Measurements from ENCODE around the gene BMP7.

BMP7 gene

GRCh38 chr20:57217802-57218201 is 48.6 kb downstream of the BMP7 start:
- no peak for TF ChIP-seq CTCF (IDR thresholded peaks at IDR 0.05; ENCODE audit: low read depth, low read length, missing control alignments)
- DNase-seq (ENCODE audit: extremely low read depth, low read depth), result no peak
- no peak overlapping the region for H3K4me3 ChIP-seq (replicated peaks; ENCODE audit: low read depth, low read length)

- no peak overlapping the region for H3K4me3 ChIP-seq (replicated peaks; ENCODE audit: low read depth, low read length)
- TF ChIP-seq CTCF (IDR thresholded peaks at IDR 0.05; ENCODE audit: low read depth, low read length, missing control alignments), result no peak
- no peak for DNase-seq (ENCODE audit: extremely low read depth, low read depth)
These were observed 49.8 kb downstream of the BMP7 start for GRCh38 chr20:57216669-57217068.

GRCh38 chr20:57215826-57216471 is 50.5 kb downstream of the BMP7 start:
- no peak for DNase-seq (ENCODE audit: extremely low read depth, low read depth)
- TF ChIP-seq CTCF (IDR thresholded peaks at IDR 0.05; ENCODE audit: low read depth, low read length, missing control alignments), result no peak

GRCh38 chr20:57215426-57215825 is 51.0 kb downstream of the BMP7 start:
- no peak for TF ChIP-seq CTCF (IDR thresholded peaks at IDR 0.05; ENCODE audit: low read depth, low read length, missing control alignments)
- no peak overlapping the region for H3K4me3 ChIP-seq (replicated peaks; ENCODE audit: low read depth, low read length)

More at GRCh38 chr20:57215826-57216471, 50.5 kb downstream of the BMP7 start:
- H3K4me3 ChIP-seq (replicated peaks; ENCODE audit: low read depth, low read length), result no peak overlapping the region

GRCh38 chr20:57214948-57215347 is 51.5 kb downstream of the BMP7 start:
- H3K4me3 ChIP-seq (replicated peaks; ENCODE audit: low read depth, low read length), result no peak overlapping the region
- no peak for DNase-seq (ENCODE audit: extremely low read depth, low read depth)
- TF ChIP-seq CTCF (IDR thresholded peaks at IDR 0.05; ENCODE audit: low read depth, low read length, missing control alignments), result no peak

More at GRCh38 chr20:57215426-57215825, 51.0 kb downstream of the BMP7 start:
- no peak for DNase-seq (ENCODE audit: extremely low read depth, low read depth)

GRCh38 chr20:57214427-57214826 is 52.0 kb downstream of the BMP7 start:
- no peak for DNase-seq (ENCODE audit: extremely low read depth, low read depth)
- H3K4me3 ChIP-seq (replicated peaks; ENCODE audit: low read depth, low read length), result no peak overlapping the region
- TF ChIP-seq CTCF (IDR thresholded peaks at IDR 0.05; ENCODE audit: low read depth, low read length, missing control alignments), result no peak

- no peak for TF ChIP-seq CTCF (IDR thresholded peaks at IDR 0.05; ENCODE audit: low read depth, low read length, missing control alignments)
- no peak overlapping the region for H3K4me3 ChIP-seq (replicated peaks; ENCODE audit: low read depth, low read length)
- no peak for DNase-seq (ENCODE audit: extremely low read depth, low read depth)
These were observed 52.5 kb downstream of the BMP7 start for GRCh38 chr20:57213924-57214323.

Data from HFF-Myc (cell line).